HG03442 (cell line): ENCODE results near the gene AGFG2.
"Not testable (repeated sequence)": the region's sequence is repeated elsewhere in the genome, so short reads cannot be mapped to it uniquely, and the experiment has no call there.

Source experiments
- ATAC-seq: cut with Tn5 transposase; IDR thresholded peaks from one replicate; pipeline ENCODE4 v1.9.1; 2021; ENCODE audit warnings: mild to moderate bottlenecking, moderate library complexity; ENCODE audit not compliant: unreplicated experiment

AGFG2 gene

DNA sequence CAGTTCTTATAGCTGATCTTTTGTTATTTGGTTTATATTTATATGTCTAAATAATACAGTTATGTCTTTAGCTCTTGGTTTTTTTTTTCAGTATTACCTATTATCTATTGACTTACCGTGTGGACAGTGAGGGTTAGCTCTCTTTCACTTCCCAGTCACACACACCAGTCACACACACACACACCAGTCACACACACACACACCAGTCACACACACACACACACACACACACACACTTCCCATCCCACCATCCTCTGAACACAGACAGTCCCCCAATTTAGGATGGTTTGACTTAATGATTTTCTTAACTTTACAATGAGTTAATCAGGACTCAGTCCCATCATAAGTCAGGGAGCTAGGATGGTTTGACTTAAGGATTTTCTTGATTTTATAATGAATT, 18.9 kb upstream of the AGFG2 start:
- ATAC-seq: no peak

DNA sequence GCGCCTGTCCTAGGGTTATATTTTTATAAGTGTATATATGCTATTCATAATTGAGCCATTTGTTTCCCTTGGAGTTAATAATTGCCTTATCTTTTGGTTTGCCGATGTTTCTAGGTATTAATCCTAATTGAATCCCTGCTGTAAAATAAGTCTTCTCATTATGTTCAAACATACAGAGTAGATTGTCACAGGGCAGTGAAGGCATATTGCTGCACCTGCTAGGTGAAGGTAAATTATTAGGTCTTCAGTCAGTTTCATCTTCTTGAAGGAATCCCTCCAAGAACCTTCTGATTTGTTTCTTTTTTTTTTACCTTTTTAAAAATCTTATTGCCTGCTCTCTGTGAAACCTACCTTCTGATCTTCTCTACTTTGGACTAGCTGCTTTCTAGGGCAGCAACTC, 17.9 kb upstream of the AGFG2 start:
- ATAC-seq: no peak

- ATAC-seq: not testable (repeated sequence)
These were observed 17.0 kb upstream of the AGFG2 start for GRCh38 chr7:100521909-100522593.

GRCh38 chr7:100523192-100523591, 15.8 kb upstream of the AGFG2 start:
- ATAC-seq: not testable (repeated sequence)

DNA sequence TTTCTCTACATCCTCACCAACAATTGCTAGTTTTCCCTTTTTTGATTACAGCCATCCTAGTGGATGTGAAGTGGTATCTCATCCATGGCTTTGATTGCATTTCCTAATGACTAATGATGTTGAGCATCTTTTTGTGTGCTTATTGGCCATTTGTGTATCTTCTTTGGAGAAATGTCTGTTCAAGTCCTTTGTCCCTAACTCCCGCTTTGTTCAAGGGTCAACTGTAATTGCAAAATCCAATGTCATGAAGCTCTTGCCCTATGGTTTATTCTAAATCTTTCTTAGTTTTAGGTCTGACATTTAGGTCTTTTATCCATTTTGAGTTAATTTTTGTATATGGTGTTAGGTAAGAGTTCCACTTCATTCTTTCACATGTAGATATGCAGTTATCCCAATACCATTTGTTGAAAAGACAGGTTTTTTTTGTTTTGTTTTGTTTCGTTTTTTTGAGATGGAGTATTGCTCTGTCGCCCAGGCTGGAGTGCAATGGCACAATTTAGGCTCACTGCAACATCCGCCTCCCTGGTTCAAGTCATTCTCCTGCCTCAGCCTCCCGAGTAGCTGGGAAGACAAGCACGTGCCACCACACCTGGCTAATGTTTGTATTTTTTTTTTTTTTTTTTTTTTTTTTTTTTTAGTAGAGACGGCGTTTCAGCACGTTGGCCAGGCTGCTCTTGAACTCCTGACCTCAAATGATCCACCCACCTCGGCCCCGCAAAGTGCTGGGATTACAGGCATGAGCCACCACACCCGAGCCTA, 10.7 kb upstream of the AGFG2 start:
- ATAC-seq: not testable (repeated sequence)

GRCh38 chr7:100532165-100533022, 6.6 kb upstream of the AGFG2 start:
- no peak for ATAC-seq

- ATAC-seq: not testable (repeated sequence)
These were observed 3.0 kb upstream of the AGFG2 start for GRCh38 chr7:100535982-100536381.

DNA sequence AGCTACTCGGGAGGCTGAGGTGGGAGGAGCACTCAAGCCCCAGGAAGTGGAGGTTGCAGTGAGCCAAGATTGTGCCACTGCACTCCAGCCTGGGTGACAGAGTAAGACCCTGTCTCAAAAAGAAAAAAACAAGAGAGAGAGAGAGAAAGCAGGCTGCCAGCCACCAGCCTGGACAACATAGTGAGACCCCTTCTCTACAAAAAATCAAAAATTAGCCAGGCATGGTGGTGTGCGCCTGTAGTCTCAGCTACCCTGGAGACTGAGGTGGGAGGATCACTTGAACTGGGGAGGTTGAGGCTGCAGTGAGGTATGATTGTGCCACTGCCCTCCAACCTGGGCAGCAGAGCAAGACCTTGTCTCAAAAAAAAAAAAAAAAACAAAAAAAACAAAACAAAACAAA, 2.3 kb upstream of the AGFG2 start:
- not testable (repeated sequence) for ATAC-seq

- no peak for ATAC-seq
These were observed 702 bp upstream of the AGFG2 start for GRCh38 chr7:100538348-100538653.

DNA sequence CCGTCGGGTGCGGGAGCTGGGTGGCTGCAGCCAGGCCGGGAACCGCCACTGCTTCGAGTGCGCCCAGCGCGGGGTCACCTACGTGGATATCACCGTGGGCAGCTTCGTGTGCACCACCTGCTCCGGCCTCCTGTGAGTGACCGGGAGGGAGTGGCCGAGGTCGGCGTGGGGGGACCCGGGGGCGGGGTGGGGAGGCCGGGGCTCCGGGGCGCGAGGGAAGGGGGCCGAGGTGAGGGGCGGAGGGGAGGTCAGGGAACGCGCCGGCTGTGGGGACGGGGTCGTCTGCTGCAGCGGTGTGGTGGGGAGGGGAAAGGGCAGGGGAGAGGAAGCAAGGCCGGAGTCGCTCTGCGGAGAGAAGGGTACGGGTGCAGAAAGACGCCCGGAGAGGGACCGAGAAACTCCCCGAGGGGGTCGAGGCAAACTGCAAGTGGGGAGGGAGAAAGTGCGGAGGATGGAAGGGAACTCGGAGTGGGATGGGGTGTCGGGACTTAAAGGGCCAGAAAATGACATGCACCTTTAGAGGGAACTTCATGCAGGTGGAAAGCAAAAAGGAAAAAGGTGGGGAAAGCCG, 518 bp downstream of the AGFG2 start:
- ATAC-seq: no peak

DNA sequence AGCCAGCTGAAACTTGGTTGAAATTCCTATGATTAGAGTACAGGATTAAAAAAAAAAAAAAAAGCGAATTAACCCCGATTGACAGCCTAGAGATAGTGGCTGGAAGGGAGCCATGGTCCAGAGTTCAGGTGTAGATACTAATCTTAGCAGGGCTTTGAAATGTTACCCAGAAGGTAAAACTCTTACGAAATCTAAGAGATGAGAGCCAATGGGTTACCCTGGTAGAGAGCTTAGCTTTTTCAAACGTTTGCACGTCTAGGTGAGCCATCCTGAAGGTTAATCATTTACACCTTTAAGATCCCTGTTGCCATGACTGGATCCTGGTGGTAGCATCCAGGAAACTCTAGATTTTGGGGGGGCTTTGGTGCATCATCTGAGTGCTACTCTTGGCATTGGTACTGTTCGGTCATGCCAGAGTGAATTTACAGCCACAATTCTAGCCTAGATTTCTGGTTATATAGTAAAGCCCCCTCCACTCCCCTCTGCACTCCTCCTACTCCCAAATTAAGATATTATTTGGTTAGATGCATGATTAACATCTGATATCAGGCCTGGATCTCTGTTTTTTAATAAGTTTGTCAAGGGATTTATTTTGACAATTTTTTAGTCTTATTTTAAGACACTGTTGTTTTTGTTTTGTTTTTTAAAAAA, 1.2 kb downstream of the AGFG2 start:
- ATAC-seq: no peak

DNA sequence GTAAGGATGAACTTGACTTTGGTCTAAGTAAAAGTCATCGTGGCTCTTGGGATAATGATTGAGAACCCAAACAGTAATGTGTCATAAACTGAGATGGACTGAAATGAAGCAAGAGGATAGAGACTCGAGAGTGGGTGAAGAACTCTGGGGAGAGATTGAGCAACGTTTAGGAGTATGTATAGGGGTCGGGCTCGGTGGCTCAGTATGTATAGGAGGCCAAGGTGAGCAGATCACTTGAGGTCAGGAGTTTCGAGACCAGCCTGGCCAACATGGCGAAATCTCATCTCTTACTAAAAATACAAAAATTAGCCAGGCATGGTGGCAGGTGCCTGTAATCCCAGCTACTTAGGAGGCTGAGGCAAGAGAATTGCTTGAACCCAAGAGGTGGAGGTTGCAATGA, 2.3 kb downstream of the AGFG2 start:
- not testable (repeated sequence) for ATAC-seq

GRCh38 chr7:100543586-100543985, 4.6 kb downstream of the AGFG2 start:
- no peak for ATAC-seq

DNA sequence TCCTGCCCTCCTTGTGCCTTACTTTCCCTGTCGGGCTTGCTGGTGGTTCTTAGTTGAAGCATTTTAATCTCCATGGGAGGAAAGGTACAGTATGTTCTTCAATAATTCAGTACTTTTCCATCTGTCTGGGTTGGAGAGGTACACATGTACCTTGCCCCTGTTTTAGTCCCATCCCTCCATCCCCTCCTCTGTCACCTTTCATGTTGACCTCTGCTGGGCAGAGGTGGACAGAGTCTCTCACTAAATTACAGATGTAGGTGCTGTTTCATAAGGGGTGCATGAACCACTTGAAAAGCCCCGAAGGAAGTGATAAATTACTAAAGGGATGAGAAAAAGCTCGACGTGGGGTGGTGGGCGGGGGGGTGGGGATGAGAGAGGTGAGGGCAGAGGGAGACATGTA, 5.4 kb downstream of the AGFG2 start:
- ATAC-seq: no peak

GRCh38 chr7:100544967-100545359, 6.0 kb downstream of the AGFG2 start:
- ATAC-seq: no peak

DNA sequence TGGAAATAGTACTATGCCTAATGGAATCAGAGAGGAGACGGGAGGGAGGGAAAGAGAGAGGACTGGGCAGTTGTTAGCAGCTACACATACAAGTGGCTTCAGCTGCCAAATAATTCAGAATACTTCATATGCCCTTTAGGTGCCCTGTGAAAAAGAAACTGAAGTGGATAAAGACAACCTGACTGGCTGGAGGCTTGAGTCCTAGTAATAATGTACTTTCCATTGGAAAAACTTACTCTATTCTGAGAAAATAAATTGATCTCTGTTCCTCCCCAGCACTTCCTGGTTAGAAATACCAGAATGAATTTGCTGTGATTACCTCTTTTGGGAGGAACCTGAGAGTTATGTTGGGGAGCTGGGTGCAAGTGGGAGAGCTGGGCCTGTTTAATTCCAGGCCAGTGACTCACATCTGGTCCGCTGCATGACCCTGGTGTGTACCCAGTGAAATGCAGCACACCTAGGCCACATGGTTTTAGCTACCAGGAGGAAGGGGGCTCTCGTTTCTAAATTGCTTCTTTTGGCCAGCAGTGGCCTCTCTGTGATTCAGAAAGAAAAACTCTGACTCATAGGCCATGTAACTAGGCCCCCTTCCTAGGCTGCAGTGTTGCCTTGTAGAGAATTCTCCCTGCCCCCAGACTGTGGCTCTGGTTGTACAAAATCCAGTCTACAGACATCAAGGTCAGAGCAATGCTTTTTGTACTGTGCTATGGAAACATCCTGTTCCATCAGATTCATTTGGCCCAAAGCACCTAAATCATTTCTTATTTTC, 6.5 kb downstream of the AGFG2 start:
- peak; percentile 48 for ATAC-seq

GRCh38 chr7:100546129-100546925, 7.3 kb downstream of the AGFG2 start:
- ATAC-seq: peak; percentile 36

DNA sequence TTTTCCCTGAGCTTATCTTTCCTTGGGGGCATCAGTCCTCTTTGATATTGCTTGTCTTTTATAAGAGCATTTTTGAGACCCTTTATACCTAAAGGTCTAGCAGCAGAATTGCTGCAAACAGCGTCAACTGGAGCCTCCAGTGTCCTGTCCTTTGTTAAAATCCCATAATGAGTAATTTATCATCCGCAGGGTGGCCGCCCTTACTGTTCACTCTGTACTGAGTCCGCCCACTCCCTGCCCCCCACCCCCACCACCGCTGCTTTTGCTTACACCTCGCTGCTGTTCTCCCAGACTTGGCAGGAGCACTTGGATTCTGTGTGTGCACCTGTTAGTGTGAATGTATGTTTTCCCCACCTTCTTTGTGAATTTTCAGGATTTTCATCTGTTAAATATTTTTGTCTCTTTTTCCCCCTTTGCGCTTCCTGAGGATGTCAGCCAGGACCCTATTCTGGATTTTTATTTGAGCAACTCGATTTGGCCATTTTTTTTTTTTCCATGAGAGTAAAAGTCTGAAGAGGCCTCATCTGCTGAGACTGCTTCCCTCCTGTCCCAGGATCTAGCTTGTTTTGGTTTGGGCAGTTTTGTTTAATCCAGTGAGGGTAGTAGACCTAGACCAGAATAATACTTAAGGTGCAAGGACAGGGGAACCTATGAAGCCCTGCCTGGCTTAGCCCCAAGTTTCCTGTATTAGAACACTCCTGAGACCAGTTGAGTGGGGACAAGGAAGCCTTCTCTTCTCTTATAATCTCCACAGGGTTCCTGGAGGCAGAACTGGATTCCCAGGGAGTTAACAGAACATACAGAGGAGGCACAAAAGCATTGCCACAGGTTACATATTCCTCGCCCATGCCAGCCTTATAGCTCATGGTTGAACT, 8.2 kb downstream of the AGFG2 start:
- ATAC-seq: no peak
